Effector memory CD8-positive, alpha-beta T cell (primary cell): Measurements from ENCODE around the gene HOXC13.

Experiments
- ATAC-seq: fragments of 150-1000 bp; cut with Tn5 transposase; replicated peaks from 2 replicates; pipeline ENCODE4 v1.10.0; 2021; ENCODE audit warnings: mild to moderate bottlenecking, moderate library complexity
- DNase-seq, 3 experiments: peaks; one replicate each; pipeline ENCODE4 v3.0.0; 2021
- H3K27ac Mint-ChIP-seq, 2 donors: one replicate each; pipeline ENCODE4 v1.8.0; 2022; ENCODE audit warnings: mild to moderate bottlenecking in 2 of 2, mixed read lengths in 2 of 2, moderate library complexity in 2 of 2
- H3K27me3 Mint-ChIP-seq, 2 donors: one replicate each; pipeline ENCODE4 v1.8.0; 2022; ENCODE audit warnings: mixed read lengths in 2 of 2
- H3K36me3 Mint-ChIP-seq: one replicate; pipeline ENCODE4 v1.8.0; 2022; ENCODE audit warnings: mild to moderate bottlenecking, moderate library complexity, mixed read lengths; ENCODE audit not compliant: insufficient read depth
- H3K4me1 Mint-ChIP-seq, 2 donors: one replicate each; pipeline ENCODE4 v1.8.0; 2022; ENCODE audit warnings: low read depth in 2 of 2, mixed read lengths in 2 of 2
- H3K4me3 Mint-ChIP-seq, 2 donors: one replicate each; pipeline ENCODE4 v1.8.0; 2022; ENCODE audit warnings: mild to moderate bottlenecking in 2 of 2, mixed read lengths in 2 of 2, moderate library complexity in 2 of 2
- H3K9me3 Mint-ChIP-seq, 2 donors: one replicate each; pipeline ENCODE4 v1.8.0; 2022; ENCODE audit warnings: mixed read lengths in 2 of 2
- total RNA-seq, 9 experiments: gene quantifications; one replicate each; lab custom pipeline; 2026; lab: John Stamatoyannopoulos, UW

Gene HOXC13, protein sequence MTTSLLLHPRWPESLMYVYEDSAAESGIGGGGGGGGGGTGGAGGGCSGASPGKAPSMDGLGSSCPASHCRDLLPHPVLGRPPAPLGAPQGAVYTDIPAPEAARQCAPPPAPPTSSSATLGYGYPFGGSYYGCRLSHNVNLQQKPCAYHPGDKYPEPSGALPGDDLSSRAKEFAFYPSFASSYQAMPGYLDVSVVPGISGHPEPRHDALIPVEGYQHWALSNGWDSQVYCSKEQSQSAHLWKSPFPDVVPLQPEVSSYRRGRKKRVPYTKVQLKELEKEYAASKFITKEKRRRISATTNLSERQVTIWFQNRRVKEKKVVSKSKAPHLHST
- total RNA-seq, result 0 to 0.12 (median 0) reads per million in 9 experiments

DNA sequence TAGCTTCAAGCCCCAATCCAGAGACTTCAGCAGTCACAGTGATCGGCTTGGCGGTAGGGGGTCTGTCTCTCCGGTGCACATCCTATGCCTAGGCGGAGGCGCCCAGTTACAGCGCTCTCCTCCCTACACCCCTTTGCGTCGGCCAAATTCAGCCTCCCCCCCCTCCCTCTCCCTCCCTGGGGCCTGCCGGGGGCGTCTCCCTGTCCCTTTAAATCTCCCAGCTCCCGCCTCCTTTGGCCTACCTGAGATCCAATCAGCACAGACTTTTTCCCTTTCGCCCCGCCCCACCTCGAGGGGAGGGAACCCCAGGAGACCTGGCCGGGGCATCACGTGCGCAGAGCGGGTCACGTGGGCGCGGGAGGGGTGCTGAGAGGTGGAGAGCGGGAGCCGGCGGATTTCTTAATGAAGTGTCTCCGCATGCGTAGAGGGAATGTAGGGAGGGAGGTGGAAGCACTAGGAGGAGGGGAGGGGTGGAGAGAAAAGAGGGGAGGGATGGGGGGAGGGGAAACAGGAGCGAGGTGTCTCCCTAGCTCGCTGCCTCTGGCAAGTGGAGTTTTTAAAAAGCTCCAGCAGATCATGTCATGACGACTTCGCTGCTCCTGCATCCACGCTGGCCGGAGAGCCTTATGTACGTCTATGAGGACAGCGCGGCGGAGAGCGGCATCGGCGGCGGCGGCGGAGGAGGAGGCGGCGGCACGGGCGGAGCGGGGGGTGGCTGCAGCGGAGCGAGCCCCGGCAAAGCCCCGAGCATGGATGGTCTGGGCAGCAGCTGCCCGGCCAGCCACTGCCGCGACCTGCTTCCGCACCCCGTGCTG, at the start of gene HOXC13:
HOXC13 (plus strand) TSS at position 506 of the 815 bp plus-strand sequence; CDS start at position 582, 76 bp downstream.
- no peak within 1 kb of the TSS for H3K4me3 Mint-ChIP-seq
- DNase-seq (no peak), ATAC-seq (no peak)
- H3K4me1 Mint-ChIP-seq, result peaks cover 3 to 12% of the 10 kb centered on the region in 2 donors
- H3K36me3 Mint-ChIP-seq, result peaks cover 26% of the 10 kb centered on the region
- no peak within 1 kb of the TSS for H3K27ac Mint-ChIP-seq
- H3K9me3 Mint-ChIP-seq, result no peaks in the 10 kb centered on the region
- peaks cover 92 to 100% of the 10 kb centered on the region in 2 donors for H3K27me3 Mint-ChIP-seq

DNA sequence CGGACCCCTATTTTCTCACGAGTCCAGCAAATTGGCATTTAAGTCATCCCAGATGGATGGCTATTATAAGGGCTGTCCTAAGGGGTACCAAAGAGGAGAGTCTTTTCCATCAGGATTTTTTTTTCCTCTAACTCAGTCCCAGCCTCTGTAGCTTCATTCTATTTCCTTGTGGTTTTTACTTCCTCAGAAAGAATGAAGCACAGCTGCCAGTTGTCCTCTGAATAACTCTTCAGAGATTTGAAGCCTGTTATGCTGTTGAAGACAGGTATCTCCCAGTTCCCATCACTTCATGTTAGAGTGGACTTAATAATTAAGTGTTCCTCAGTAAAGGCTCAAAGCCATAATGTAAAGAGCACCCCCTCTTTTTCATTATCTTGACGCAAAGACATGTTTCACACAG, 48.5 kb upstream of the HOXC13 start:
- Mint-ChIP-seq H3K4me3 (no peak overlapping the region), H3K9me3 (no peaks in the 10 kb centered on the region), H3K27me3 (peaks cover 69 to 78% of the 10 kb centered on the region in 2 donors), H3K36me3 (no peaks in the 10 kb centered on the region), H3K27ac (no peak overlapping the region), H3K4me1 (no peaks in the 10 kb centered on the region)
- ATAC-seq (no peak), DNase-seq (no peak)

DNA sequence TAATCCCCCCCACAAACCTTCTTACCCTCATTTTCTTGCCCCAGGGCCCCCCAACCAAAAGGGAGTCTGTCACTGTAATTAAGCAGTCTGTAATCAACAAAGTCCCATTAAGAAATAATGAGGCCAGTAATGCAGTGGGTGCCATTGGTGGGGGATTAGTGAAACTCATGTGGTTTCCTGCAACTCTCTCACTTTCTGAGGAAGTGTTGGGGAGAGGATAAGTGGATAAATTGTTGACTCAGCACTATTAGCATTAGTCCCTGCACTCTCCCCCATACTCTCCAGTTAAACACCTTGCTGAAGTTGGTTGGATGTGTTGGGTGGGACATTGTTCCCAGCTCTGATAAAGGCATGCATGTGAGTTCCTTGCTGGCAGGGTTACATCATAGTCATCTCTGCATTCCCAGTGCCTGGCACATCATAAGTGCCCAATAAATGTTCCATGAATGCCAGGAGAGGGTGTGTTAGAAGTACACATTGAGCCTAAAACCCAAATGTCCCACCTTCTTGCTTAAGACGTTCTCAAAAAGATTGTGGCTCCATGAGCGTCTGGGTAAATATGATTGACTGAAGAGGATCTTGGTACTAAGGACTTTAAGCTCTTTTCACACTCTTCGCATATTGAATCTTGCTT, 45.8 kb upstream of the HOXC13 start:
- no peaks in the 10 kb centered on the region for H3K9me3 Mint-ChIP-seq

DNA sequence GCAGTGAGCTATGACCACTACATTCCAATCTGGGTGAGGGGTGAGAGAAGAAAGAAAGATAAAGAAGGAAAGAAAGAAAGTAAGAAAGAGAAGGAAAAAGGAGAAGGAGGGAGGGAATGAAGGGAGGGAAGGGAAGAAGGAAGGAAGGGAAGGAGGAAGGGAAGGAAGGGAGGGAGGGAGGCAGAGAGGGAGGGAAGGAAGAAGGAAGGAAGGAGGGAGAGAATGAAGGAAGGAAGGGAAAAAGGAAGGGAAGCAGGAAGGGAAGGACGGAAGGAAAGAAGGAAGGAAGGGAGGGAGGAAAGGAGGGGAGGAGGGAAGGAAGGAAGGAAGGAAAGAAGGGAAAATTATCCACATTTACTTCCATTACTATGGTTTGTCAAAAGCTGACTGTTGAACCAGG, 39.4 kb upstream of the HOXC13 start:
- Mint-ChIP-seq H3K27me3 (peaks cover 62 to 75% of the 10 kb centered on the region in 2 donors), H3K27ac (no peak overlapping the region), H3K36me3 (no peaks in the 10 kb centered on the region), H3K4me3 (no peak overlapping the region), H3K9me3 (no peaks in the 10 kb centered on the region), H3K4me1 (no peaks in the 10 kb centered on the region)
- DNase-seq, result no peak
- ATAC-seq, result no peak

More for the DNA sequence above, 45.8 kb upstream of the HOXC13 start:
- ATAC-seq, result no peak
- Mint-ChIP-seq H3K36me3 (no peaks in the 10 kb centered on the region), H3K4me3 (no peak overlapping the region), H3K4me1 (no peaks in the 10 kb centered on the region), H3K27ac (no peak overlapping the region), H3K27me3 (peaks cover 85 to 86% of the 10 kb centered on the region in 2 donors)
- no peak for DNase-seq

DNA sequence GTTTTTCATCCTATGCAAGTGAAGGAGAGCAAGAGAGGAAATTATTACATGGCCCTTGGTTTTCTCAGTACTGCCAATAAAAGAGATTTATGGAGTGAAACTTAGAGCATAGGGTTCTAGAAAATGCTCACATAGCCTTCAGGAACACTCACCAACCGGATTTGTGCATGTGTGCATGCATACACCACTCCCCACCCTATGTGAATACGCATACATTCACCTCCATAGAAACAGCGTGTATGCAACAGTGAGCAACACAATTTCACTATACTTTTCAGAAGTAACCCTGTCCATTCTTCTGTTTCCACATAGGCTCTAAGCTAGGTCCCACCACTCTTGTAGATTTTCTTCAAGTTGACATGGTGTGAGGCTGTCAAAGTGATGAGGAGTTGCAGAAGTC, 31.5 kb upstream of the HOXC13 start:
- peaks cover 30 to 32% of the 10 kb centered on the region in 2 donors for H3K27me3 Mint-ChIP-seq
- H3K27ac Mint-ChIP-seq, result no peak overlapping the region
- no peak for ATAC-seq
- H3K4me1 Mint-ChIP-seq, result no peaks in the 10 kb centered on the region
- no peak for DNase-seq
- H3K9me3 Mint-ChIP-seq, result no peaks in the 10 kb centered on the region
- H3K36me3 Mint-ChIP-seq, result peaks cover 3% of the 10 kb centered on the region
- H3K4me3 Mint-ChIP-seq, result no peak overlapping the region

DNA sequence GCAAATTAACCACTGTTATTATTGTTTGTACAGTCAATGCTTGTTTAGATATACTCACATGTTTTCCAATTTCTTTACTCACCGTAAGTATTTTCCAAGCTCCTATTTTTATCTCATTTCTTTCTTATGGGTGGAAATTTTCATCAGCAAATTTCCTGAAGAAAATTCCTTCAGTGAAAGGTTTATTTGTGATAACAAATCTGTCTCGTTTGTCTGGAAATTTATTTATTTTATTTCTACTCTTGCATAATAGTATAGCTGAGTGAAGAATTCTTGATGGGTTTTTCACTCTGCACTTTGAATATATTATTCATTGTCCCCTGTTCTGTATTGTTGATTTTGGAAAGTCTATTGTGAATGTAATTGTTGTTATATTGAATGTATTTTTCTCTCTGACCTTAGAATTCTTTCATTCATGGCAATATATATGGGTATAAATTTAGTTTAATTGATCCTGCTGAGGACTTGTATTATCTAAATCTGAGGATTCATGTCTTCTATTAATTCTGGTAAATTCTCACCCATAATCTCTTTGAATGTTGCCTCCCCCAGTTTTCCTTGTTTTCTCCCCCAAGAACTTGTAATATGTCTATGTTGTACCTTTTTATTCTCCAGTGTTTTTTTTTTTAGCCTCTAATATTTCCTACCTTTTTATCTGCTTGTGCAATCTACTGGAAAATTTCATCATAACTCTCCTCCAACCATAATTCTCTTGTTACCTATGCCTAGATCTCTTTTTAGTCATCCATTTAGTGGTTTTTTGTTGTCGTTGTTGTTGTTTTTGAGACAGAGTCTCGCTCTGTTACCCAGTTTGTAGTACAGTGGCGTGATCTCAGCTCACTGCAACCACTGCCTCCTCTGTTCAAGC, 21.6 kb upstream of the HOXC13 start:
- Mint-ChIP-seq H3K27me3 (peaks cover 75 to 90% of the 10 kb centered on the region in 2 donors), H3K4me1 (no peaks in the 10 kb centered on the region), H3K36me3 (peaks cover 2% of the 10 kb centered on the region), H3K27ac (no peak overlapping the region), H3K9me3 (no peaks in the 10 kb centered on the region), H3K4me3 (no peak overlapping the region)
- no peak for ATAC-seq
- no peak for DNase-seq

DNA sequence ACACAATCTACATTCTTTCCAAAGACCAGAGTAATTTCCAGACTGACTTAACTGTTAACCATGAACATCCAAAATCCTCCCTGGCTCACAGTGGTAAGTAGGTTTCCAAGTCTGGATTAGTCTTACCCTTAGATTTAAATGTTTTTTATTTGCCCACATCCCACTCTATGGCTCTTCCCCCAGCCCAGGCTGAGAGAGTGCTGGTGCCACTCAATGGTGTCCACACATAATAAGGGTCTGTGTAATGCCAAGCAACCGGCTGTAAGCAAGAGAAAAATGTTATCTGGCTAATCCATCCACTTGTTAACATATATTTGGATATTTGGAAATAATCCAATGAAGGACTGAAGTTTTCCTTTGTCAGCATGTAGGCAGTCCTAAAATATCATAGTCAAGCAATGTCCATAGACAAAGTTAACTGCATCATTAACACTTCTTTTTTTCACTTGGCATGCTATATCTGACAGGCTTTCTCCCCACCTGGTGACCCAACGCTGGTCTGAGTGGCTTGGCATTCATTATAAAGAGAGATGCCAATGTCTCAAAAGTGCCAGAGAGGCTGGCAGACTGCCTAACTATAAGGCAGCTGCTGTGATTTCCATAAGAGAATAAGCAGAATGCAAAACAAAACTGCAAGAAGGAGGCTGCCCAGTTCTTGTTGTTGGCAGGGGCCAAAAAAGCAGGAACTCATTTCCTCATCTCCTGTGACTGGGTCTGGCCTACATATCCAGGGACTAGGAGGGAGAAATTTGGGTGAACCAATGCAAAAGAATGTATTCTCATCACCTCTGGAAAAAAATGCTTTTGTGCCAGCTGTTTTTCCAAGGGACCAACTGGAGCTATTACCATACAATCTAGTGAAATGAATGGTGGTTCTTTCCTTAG, 13.9 kb upstream of the HOXC13 start:
- ATAC-seq (no peak), DNase-seq (no peak)
- H3K9me3 Mint-ChIP-seq, result no peaks in the 10 kb centered on the region
- peaks cover 79 to 98% of the 10 kb centered on the region in 2 donors for H3K27me3 Mint-ChIP-seq
- no peak overlapping the region for H3K4me3 Mint-ChIP-seq
- H3K36me3 Mint-ChIP-seq, result peaks cover 5% of the 10 kb centered on the region
- peaks cover 0 to 3% of the 10 kb centered on the region in 2 donors for H3K4me1 Mint-ChIP-seq
- H3K27ac Mint-ChIP-seq, result no peak overlapping the region

DNA sequence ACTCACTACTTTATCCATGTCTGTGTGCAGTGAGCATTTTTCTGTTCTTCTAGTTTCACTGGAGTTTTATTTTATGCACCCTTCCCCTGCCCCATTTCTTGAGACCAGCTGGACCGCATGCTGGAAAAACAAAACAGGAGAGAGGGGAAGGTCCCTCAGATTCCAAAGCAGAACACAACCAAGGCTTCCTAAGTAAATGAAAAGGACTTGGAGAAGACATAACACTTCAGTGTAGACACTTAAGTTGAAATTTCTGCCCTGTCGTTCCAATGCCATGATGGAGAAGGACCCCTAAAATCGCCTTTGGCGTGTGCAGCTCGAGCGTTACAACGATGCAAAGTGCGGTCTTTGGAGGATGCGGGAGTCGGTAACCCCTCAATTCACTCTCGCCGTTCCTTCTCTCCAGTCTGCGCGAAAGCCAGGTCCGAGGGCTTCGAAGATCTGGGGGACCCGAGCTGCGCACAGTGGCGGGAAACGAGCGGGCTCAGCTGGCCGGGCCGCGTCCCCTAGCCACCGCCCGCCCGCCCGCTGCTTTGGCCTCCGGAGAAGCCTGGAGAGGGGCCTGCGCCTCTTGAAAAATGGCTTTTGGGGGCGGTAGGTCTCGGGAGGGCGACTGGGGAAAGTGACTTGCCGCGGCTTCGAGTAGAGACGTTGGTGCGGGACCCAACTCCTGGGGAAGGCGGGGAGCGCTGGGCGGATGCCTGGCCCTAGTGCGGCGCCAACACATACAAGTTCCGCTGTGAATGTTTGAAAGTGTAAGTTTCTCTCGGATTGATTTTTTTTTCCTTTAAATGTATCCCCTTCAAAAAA, 11.2 kb upstream of the HOXC13 start:
- H3K4me3 Mint-ChIP-seq, result no peak overlapping the region
- H3K27me3 Mint-ChIP-seq, result peaks cover 91 to 100% of the 10 kb centered on the region in 2 donors
- peaks cover 5% of the 10 kb centered on the region for H3K36me3 Mint-ChIP-seq
- ATAC-seq (no peak), DNase-seq (no peak)
- H3K9me3 Mint-ChIP-seq, result no peaks in the 10 kb centered on the region
- peaks cover 0 to 3% of the 10 kb centered on the region in 2 donors for H3K4me1 Mint-ChIP-seq
- H3K27ac Mint-ChIP-seq, result no peak overlapping the region

DNA sequence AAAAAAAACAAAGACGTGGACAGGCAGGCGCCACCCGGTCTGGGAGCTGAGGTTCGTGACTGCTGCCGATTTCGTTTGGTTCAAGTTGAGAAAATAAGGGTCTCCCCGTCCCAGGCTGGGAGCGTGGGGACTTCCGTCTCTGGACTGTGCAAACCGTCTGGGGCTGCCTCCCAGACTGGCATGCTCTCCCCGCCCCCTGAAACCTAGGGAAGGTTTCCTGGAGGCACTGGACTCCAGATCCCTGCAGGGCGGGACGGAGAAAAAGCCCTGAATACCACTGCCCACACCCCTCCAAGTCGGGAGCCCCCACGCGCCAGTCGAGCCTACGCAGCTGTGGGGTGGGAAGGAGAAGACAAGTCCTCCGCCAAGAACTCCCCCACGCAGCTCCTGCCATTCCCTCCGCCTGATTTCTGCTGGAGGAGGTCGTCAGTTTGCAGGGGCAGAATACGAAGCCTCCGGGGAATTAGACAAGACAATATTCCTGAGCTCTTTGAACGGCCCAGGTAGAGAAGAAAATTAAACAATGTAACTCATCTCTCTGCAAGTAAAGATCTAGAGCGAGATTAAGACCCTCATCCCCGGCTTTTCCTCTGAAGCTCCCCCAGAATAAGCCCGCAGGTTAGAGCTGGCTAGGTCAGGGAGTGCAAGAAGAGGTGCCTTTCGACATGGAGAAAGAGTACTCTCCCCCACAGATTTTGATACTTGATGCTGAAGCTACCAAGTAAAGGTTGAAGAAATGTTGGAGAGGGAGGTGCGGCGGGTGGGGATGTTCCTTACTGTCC, 10.4 kb upstream of the HOXC13 start:
- H3K36me3 Mint-ChIP-seq, result peaks cover 5% of the 10 kb centered on the region
- DNase-seq (no peak), ATAC-seq (no peak)
- H3K27me3 Mint-ChIP-seq, result peaks cover 94 to 100% of the 10 kb centered on the region in 2 donors
- no peak overlapping the region for H3K27ac Mint-ChIP-seq
- peaks cover 0 to 3% of the 10 kb centered on the region in 2 donors for H3K4me1 Mint-ChIP-seq
- no peak overlapping the region for H3K4me3 Mint-ChIP-seq
- no peaks in the 10 kb centered on the region for H3K9me3 Mint-ChIP-seq

DNA sequence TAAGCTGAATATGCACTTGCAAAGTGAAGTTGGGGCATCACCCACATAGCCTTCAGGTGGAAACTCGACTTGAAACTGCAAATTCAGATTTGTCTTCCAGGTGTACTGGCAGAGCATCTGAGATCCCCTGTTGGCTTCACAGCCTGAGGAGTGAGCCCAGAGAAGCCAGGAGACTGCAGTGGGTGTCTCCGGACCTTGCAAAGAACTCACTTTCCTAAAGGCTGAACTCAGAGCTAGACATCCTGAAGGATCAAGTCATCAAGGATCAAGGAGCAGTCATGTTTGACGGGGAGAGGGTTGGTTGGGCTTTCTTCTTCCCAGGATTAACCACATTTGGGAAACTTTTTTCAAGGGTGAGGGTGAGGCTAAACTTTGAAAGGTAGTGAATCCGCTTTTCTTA, 9.1 kb upstream of the HOXC13 start:
- H3K4me3 Mint-ChIP-seq, result no peak overlapping the region
- H3K9me3 Mint-ChIP-seq, result no peaks in the 10 kb centered on the region
- H3K27me3 Mint-ChIP-seq, result peaks cover 94 to 100% of the 10 kb centered on the region in 2 donors
- no peak overlapping the region for H3K27ac Mint-ChIP-seq
- ATAC-seq, result no peak
- peaks cover 0 to 3% of the 10 kb centered on the region in 2 donors for H3K4me1 Mint-ChIP-seq
- no peak for DNase-seq
- peaks cover 5% of the 10 kb centered on the region for H3K36me3 Mint-ChIP-seq
